ENCODE results near the gene STON2. TPM values are rescaled to one million over a fixed set of nuclear protein-coding genes. Genes with fewer than 3 reads are reported as not detected.

STON2 gene
- total and polyA plus RNA-seq, 2 of the 13 experiments (the other 11 are each of a cell fraction or from before 2014, with no cell fraction given) = 2.1 to 11.0 TPM

DNA sequence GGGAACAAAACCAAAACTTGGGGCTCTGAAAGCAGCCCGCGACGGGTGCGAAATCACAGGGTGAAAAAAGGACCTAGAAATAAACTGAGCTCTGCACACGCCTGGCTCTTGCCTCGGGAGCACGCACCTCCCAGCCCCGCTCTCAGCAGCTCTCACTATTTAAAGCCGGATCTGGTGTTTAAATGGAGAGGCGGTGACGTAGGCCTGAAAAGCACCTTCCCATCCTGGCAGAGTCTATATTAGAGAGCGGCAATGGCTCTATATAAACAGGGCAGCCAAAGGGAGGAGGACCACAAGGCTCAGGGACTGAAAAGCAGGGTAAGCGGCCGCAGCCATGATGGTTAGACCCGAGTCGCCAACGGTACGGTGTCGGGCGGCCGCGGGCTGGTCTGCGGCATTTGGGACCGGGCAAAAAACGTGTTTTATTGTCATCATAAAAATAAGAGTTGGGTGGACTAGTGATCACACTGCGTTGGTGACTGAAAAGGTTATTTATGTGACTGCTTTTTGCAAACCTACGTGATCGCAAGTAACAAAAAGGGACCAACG is 180.8 kb downstream of the STON2 start (continued):
- TF ChIP-seq PHB2 (IDR thresholded peaks at IDR 0.05; ENCODE audit: partially characterized antibody) (no peak), ZFY (CRISPR knock-in tag; IDR thresholded peaks at IDR 0.05) (peak; percentile 59; the same call in 1 of the 2 replicates), BRD4 (CRISPR knock-in tag; IDR thresholded peaks at IDR 0.05) (peak; percentile 64; the same call in 1 of the 2 replicates), ZNF264 (CRISPR knock-in tag; IDR thresholded peaks at IDR 0.05) (peak; percentile 49; the same call in 1 of the 2 replicates), PITX1 (CRISPR knock-in tag; IDR thresholded peaks at IDR 0.05) (no peak; the same call in 1 of the 2 replicates), ZEB1 (IDR thresholded peaks at IDR 0.05; ENCODE audit: insufficient replicate concordance, low read depth) (peak; percentile 54), SOX5 (CRISPR knock-in tag; IDR thresholded peaks at IDR 0.05; ENCODE audit: borderline replicate concordance) (peak; percentile 45; the same call in 1 of the 2 replicates), ZNF790 (CRISPR knock-in tag; IDR thresholded peaks at IDR 0.05; ENCODE audit: borderline replicate concordance) (no peak), ZNF724P (CRISPR knock-in tag; IDR thresholded peaks at IDR 0.05; ENCODE audit: borderline replicate concordance) (no peak; the same call in 1 of the 2 replicates), ZNF225 (CRISPR knock-in tag; IDR thresholded peaks at IDR 0.05) (no peak), CBFB (CRISPR knock-in tag; IDR thresholded peaks at IDR 0.05) (no peak; the same call in 1 of the 2 replicates), TBL1XR1 (IDR thresholded peaks at IDR 0.05; ENCODE audit: borderline replicate concordance, low read length, partially characterized antibody) (no peak), ZBTB7A (CRISPR knock-in tag; IDR thresholded peaks at IDR 0.05) (no peak), RAD51 (IDR thresholded peaks at IDR 0.05; ENCODE audit: borderline replicate concordance) (no peak), ZNF12 (CRISPR knock-in tag; IDR thresholded peaks at IDR 0.05) (peak; percentile 61; the same call in 1 of the 2 replicates), NCOA1 (CRISPR knock-in tag; IDR thresholded peaks at IDR 0.05) (no peak), HNRNPLL (IDR thresholded peaks at IDR 0.05; ENCODE audit: low read depth, low read length, poor library complexity, severe bottlenecking) (peak; percentile 42), HNRNPH1 (optimal IDR thresholded peaks at IDR 0.05; ENCODE audit: low read depth, low read length) (peak; percentile 95), ZNF652 (CRISPR knock-in tag; IDR thresholded peaks at IDR 0.05; ENCODE audit: borderline replicate concordance, low read depth) (no peak), GPN1 (CRISPR knock-in tag; IDR thresholded peaks at IDR 0.05; ENCODE audit: borderline replicate concordance) (no peak), TARDBP (CRISPR knock-in tag; IDR thresholded peaks at IDR 0.05) (peak; percentile 70), CCAR2 (optimal IDR thresholded peaks at IDR 0.05; ENCODE audit: low read depth, low read length) (no peak), RBFOX2 (IDR thresholded peaks at IDR 0.05; ENCODE audit: low read depth, low read length) (peak; percentile 90), ZNF138 (CRISPR knock-in tag; IDR thresholded peaks at IDR 0.05; ENCODE audit: low read depth) (no peak), CREBL2 (CRISPR knock-in tag; IDR thresholded peaks at IDR 0.05; ENCODE audit: borderline replicate concordance) (no peak)
- TF ChIP-seq, protein P1, sequence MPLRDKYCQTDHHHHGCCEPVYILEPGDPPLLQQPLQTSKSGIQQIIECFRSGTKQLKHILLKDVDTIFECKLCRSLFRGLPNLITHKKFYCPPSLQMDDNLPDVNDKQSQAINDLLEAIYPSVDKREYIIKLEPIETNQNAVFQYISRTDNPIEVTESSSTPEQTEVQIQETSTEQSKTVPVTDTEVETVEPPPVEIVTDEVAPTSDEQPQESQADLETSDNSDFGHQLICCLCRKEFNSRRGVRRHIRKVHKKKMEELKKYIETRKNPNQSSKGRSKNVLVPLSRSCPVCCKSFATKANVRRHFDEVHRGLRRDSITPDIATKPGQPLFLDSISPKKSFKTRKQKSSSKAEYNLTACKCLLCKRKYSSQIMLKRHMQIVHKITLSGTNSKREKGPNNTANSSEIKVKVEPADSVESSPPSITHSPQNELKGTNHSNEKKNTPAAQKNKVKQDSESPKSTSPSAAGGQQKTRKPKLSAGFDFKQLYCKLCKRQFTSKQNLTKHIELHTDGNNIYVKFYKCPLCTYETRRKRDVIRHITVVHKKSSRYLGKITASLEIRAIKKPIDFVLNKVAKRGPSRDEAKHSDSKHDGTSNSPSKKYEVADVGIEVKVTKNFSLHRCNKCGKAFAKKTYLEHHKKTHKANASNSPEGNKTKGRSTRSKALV (CRISPR knock-in tag; IDR thresholded peaks at IDR 0.05) = no peak
- TF ChIP-seq, protein P2, sequence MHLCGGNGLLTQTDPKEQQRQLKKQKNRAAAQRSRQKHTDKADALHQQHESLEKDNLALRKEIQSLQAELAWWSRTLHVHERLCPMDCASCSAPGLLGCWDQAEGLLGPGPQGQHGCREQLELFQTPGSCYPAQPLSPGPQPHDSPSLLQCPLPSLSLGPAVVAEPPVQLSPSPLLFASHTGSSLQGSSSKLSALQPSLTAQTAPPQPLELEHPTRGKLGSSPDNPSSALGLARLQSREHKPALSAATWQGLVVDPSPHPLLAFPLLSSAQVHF (CRISPR knock-in tag; IDR thresholded peaks at IDR 0.05) = no peak
- TF ChIP-seq, protein P3, sequence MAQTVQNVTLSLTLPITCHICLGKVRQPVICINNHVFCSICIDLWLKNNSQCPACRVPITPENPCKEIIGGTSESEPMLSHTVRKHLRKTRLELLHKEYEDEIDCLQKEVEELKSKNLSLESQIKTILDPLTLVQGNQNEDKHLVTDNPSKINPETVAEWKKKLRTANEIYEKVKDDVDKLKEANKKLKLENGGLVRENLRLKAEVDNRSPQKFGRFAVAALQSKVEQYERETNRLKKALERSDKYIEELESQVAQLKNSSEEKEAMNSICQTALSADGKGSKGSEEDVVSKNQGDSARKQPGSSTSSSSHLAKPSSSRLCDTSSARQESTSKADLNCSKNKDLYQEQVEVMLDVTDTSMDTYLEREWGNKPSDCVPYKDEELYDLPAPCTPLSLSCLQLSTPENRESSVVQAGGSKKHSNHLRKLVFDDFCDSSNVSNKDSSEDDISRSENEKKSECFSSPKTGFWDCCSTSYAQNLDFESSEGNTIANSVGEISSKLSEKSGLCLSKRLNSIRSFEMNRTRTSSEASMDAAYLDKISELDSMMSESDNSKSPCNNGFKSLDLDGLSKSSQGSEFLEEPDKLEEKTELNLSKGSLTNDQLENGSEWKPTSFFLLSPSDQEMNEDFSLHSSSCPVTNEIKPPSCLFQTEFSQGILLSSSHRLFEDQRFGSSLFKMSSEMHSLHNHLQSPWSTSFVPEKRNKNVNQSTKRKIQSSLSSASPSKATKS (CRISPR knock-in tag; IDR thresholded peaks at IDR 0.05) = 0 out of 2 replicates have a peak, but pooled peaks have one; percentile 32
